IMR-90 (cell line): ENCODE measurements around the gene FUT9. TPM values are rescaled to one million over a fixed set of nuclear protein-coding genes. Genes with fewer than 3 reads are reported as not detected.

Experiments
- ATAC-seq: fragments of 200-7000 bp; cut with Tn5 transposase; 2 replicates; pipeline ENCODE4 v1.9.1; 2020; ENCODE audit warnings: low read depth, mild to moderate bottlenecking, moderate library complexity
- BruUV-seq: library from RNA; stranded (reverse); fragments of 400-500 nt; replicated peaks from 2 replicates; lab custom pipeline; 2021; lab: Mats Ljungman, UMichigan
- CTCF ChIA-PET: fragments of 300-600 bp; formaldehyde crosslinking; extraction: SDS; loops from one replicate; lab custom pipeline; 2021; ENCODE audit warnings: antibody characterized with exemption; lab: Yijun Ruan, JAX
- POLR2A ChIA-PET: fragments of 300-600 bp; sonication (Branson Sonifier 250); formaldehyde crosslinking; loops from one replicate; lab custom pipeline; 2022; ENCODE audit warnings: antibody characterized with exemption; ENCODE audit not compliant: unreplicated experiment; lab: Charles Lee
- DNase-seq: peaks from one replicate; pipeline ENCODE4 v3.0.0; 2013
- H2AFZ ChIP-seq: replicated peaks from 2 replicates; pipeline ENCODE3; 2013; ENCODE audit warnings: low read length, mild to moderate bottlenecking; ENCODE audit not compliant: poor library complexity
- H2AK5ac ChIP-seq: 2 replicates; pipeline ENCODE4 v1.6.1; 2013; ENCODE audit warnings: low read depth, low read length, inconsistent platforms
- H2AK9ac ChIP-seq: replicated peaks from 2 replicates; pipeline ENCODE3; 2013; ENCODE audit warnings: mild to moderate bottlenecking, low read depth, low read length, moderate library complexity; ENCODE audit not compliant: poor library complexity
- H2BK120ac ChIP-seq: 2 replicates; pipeline ENCODE4 v1.6.1; 2013; ENCODE audit warnings: low read depth, low read length, inconsistent platforms
- H2BK15ac ChIP-seq: 3 replicates; pipeline ENCODE4 v1.6.1; 2013; ENCODE audit warnings: low read depth, low read length, inconsistent platforms
- H2BK20ac ChIP-seq: 2 replicates; pipeline ENCODE4 v1.6.1; 2013; ENCODE audit warnings: low read depth, mild to moderate bottlenecking, inconsistent platforms, low read length, moderate library complexity
- H2BK5ac ChIP-seq: 2 replicates; pipeline ENCODE4 v1.6.1; 2013; ENCODE audit warnings: mild to moderate bottlenecking, low read depth, low read length, inconsistent platforms; ENCODE audit not compliant: poor library complexity, severe bottlenecking
- H3K14ac ChIP-seq: replicated peaks from 2 replicates; pipeline ENCODE4 v1.6.1; 2013; ENCODE audit warnings: low read depth, low read length, inconsistent platforms
- H3K18ac ChIP-seq: 2 replicates; pipeline ENCODE4 v1.6.1; 2013; ENCODE audit warnings: low read depth, low read length, control low read depth
- H3K23ac ChIP-seq: 2 replicates; pipeline ENCODE4 v1.6.1; 2013; ENCODE audit warnings: low read depth, low read length, inconsistent platforms
- H3K27ac ChIP-seq: 2 replicates; pipeline ENCODE4 v1.5.1; 2013; ENCODE audit warnings: mild to moderate bottlenecking, control low read depth, low read length; ENCODE audit not compliant: insufficient read depth
- H3K27me3 ChIP-seq: 2 replicates; pipeline ENCODE4 v1.6.1; 2013; ENCODE audit warnings: low read length; ENCODE audit not compliant: control insufficient read depth, insufficient read depth
- H3K36me3 ChIP-seq: 2 replicates; pipeline ENCODE4 v1.6.1; 2013; ENCODE audit warnings: low read length, mixed read lengths; ENCODE audit not compliant: control insufficient read depth, insufficient read depth
- H3K4ac ChIP-seq: 2 replicates; pipeline ENCODE4 v1.6.1; 2013; ENCODE audit warnings: low read depth, low read length, inconsistent platforms
- H3K4me1 ChIP-seq: 2 replicates; pipeline ENCODE4 v1.6.1; 2013; ENCODE audit warnings: low read length, mixed read lengths; ENCODE audit not compliant: control insufficient read depth, insufficient read depth
- H3K4me2 ChIP-seq: 2 replicates; pipeline ENCODE4 v1.6.1; 2013; ENCODE audit warnings: low read depth, mild to moderate bottlenecking, control low read depth, low read length, moderate library complexity
- H3K4me3 ChIP-seq: 2 replicates; pipeline ENCODE4 v1.5.1; 2013; ENCODE audit warnings: low read depth, mild to moderate bottlenecking, control low read depth, low read length, moderate library complexity; ENCODE audit not compliant: insufficient read depth
- H3K56ac ChIP-seq: 2 replicates; pipeline ENCODE4 v1.6.1; 2013; ENCODE audit warnings: low read length, inconsistent platforms; ENCODE audit not compliant: insufficient read depth; ENCODE audit errors: extremely low read depth
- H3K79me1 ChIP-seq, 2 experiments: 2 replicates each; pipeline ENCODE4 v1.6.1; 2013; ENCODE audit warnings: low read length in 2 of 2, inconsistent platforms in 1 of 2, low read depth in 1 of 2
- H3K9ac ChIP-seq: 2 replicates; pipeline ENCODE4 v1.6.1; 2013; ENCODE audit warnings: low read depth, low read length, control low read depth
- H3K9me1 ChIP-seq: 2 replicates; pipeline ENCODE4 v1.6.1; 2013; ENCODE audit warnings: low read length, inconsistent platforms; ENCODE audit not compliant: insufficient read depth
- H3K9me3 ChIP-seq: 2 replicates; pipeline ENCODE4 v1.6.1; 2013; ENCODE audit warnings: low read length; ENCODE audit not compliant: control insufficient read depth, insufficient read depth
- H4K20me1 ChIP-seq: 2 replicates; pipeline ENCODE4 v1.6.1; 2013; ENCODE audit warnings: low read length, inconsistent platforms; ENCODE audit not compliant: insufficient read depth
- H4K5ac ChIP-seq: 2 replicates; pipeline ENCODE4 v1.6.1; 2013; ENCODE audit warnings: mild to moderate bottlenecking, low read depth, low read length, control low read depth
- H4K8ac ChIP-seq, 2 experiments: 2 replicates each; pipeline ENCODE4 v1.6.1; 2013; ENCODE audit warnings: low read depth in 2 of 2, low read length in 2 of 2, control low read depth in 1 of 2, inconsistent platforms in 1 of 2
- H4K91ac ChIP-seq: 2 replicates; pipeline ENCODE4 v1.6.1; 2013; ENCODE audit warnings: low read depth, low read length, inconsistent platforms; ENCODE audit not compliant: insufficient read depth
- BHLHE40 ChIP-seq: fragments of 150-350 bp; IDR thresholded peaks from 2 replicates; pipeline ENCODE4 v1.6.1; 2016; ENCODE audit warnings: mild to moderate bottlenecking, low read depth, low read length
- CEBPB ChIP-seq: IDR thresholded peaks from 2 replicates; pipeline ENCODE4 v1.6.1; 2012; ENCODE audit warnings: low read depth, low read length, improper control_type of control experiment
- CHD1 ChIP-seq: IDR thresholded peaks from 2 replicates; pipeline ENCODE4 v1.6.1; 2012; ENCODE audit warnings: low read depth, low read length, improper control_type of control experiment
- CTCF ChIP-seq: conservative IDR thresholded peaks from 2 replicates; pipeline ENCODE4 v1.5.1; 2012; ENCODE audit warnings: mild to moderate bottlenecking, low read depth, low read length, improper control_type of control experiment
- ELK1 ChIP-seq: fragments of 150-350 bp; IDR thresholded peaks from 2 replicates; pipeline ENCODE4 v1.6.1; 2016; ENCODE audit warnings: low read depth, mild to moderate bottlenecking, low read length, moderate library complexity, borderline replicate concordance
- FOS ChIP-seq: fragments of 150-350 bp; IDR thresholded peaks from 2 replicates; pipeline ENCODE4 v1.6.1; 2016; ENCODE audit warnings: low read depth, low read length
- MAFK ChIP-seq: IDR thresholded peaks from 2 replicates; pipeline ENCODE4 v1.6.1; 2012; ENCODE audit warnings: low read depth, low read length, improper control_type of control experiment
- MAZ ChIP-seq: IDR thresholded peaks from 2 replicates; pipeline ENCODE4 v1.6.1; 2012; ENCODE audit warnings: low read depth, mild to moderate bottlenecking, low read length, improper control_type of control experiment, moderate library complexity, borderline replicate concordance
- MXI1 ChIP-seq: IDR thresholded peaks from 2 replicates; pipeline ENCODE4 v1.6.1; 2012; ENCODE audit warnings: low read depth, mild to moderate bottlenecking, low read length, moderate library complexity, borderline replicate concordance
- NFE2L2 ChIP-seq: fragments of 150-350 bp; IDR thresholded peaks from 2 replicates; pipeline ENCODE4 v1.6.1; 2016; ENCODE audit warnings: low read depth, mild to moderate bottlenecking, low read length
- POLR2A ChIP-seq: IDR thresholded peaks from 2 replicates; pipeline ENCODE4 v1.6.1; 2012; ENCODE audit warnings: mild to moderate bottlenecking, low read depth, low read length
- RAD21 ChIP-seq: IDR thresholded peaks from 2 replicates; pipeline ENCODE4 v1.6.1; 2012; ENCODE audit warnings: low read length, improper control_type of control experiment
- RCOR1 ChIP-seq: IDR thresholded peaks from 2 replicates; pipeline ENCODE4 v1.6.1; 2012; ENCODE audit warnings: mild to moderate bottlenecking, low read length, improper control_type of control experiment; ENCODE audit not compliant: insufficient replicate concordance
- RFX5 ChIP-seq: IDR thresholded peaks from 2 replicates; pipeline ENCODE4 v1.8.0; 2012; ENCODE audit warnings: low read depth, mild to moderate bottlenecking, low read length, moderate library complexity
- SMC3 ChIP-seq: fragments of 150-350 bp; IDR thresholded peaks from 2 replicates; pipeline ENCODE4 v1.6.1; 2016; ENCODE audit warnings: low read depth, mild to moderate bottlenecking, antibody characterized with exemption, low read length, moderate library complexity
- USF2 ChIP-seq: fragments of 150-350 bp; IDR thresholded peaks from 2 replicates; pipeline ENCODE4 v1.6.1; 2017; ENCODE audit warnings: mild to moderate bottlenecking, antibody characterized with exemption, low read length, low read depth
- WGBS, 2 experiments: methylation state at CpG; one replicate each; pipeline versions ENCODE4 v1.1.5 to v1.1.7; 2013; ENCODE audit warnings: missing lambda C conversion rate in 2 of 2; ENCODE audit not compliant: insufficient read length in 1 of 2; ENCODE audit errors: extremely low coverage in 2 of 2; 5-methylcytosine and 5-hydroxymethylcytosine counted together
- dilution Hi-C: fragments of 300-500 bp; cut with HindIII; formaldehyde crosslinking; loops from one replicate; pipeline ENCODE4 v1.14.3; 2018; ENCODE audit warnings: low sequenced_read_pairs; ENCODE audit not compliant: unreplicated experiment
- in situ Hi-C: fragments of 300-500 bp; cut with MboI; formaldehyde crosslinking; loops from 3 replicates; pipeline ENCODE4 v1.14.3; 2019; ENCODE audit warnings: low sequenced_read_pairs, inconsistent platforms, mixed read lengths
- intact Hi-C: fragments of 100-400 bp; cut with micrococcal nuclease; formaldehyde crosslinking; loops from 2 replicates; pipeline ENCODE4 v1.10.0; 2022
- polyA plus RNA-seq, 3 experiments: library from polyadenylated mRNA; depleted of rRNA; stranded (reverse); fragments of >200 nt; gene quantifications; 2 replicates each; pipeline ENCODE4 v1.2.3, GENCODE V29; 2012; ENCODE audit warnings: low replicate concordance in 1 of 3
- total RNA-seq: library from RNA; depleted of rRNA; stranded (reverse); fragments of >200 nt; gene quantifications from 2 replicates; pipeline ENCODE4 v1.2.3, GENCODE V29; 2012

The FUT9 gene
- total and polyA plus RNA-seq, 2 of the 4 experiments (the other 2 are of a cell fraction): under 0.01 TPM; not detected in 1

GRCh38 chr6:96016334-96017069, 728 bp downstream of the FUT9 start:
- Histone ChIP-seq H2BK120ac (no peak overlapping the region), H2BK20ac (no peak overlapping the region), H3K79me1 (no peaks in the 10 kb centered on the region), H2AK9ac (no peak overlapping the region), H3K27me3 (no peaks in the 10 kb centered on the region), H3K9me3 (peaks cover 9% of the 10 kb centered on the region), H3K23ac (no peak overlapping the region), H3K27ac (no peak overlapping the region), H2AK5ac (no peak overlapping the region), H3K4me1 (no peaks in the 10 kb centered on the region), H3K9ac (no peak overlapping the region), H4K8ac (no peak overlapping the region), H3K4me3 (no peak overlapping the region), H3K4ac (no peak overlapping the region), H3K36me3 (no peaks in the 10 kb centered on the region), H3K18ac (no peak overlapping the region), H2BK5ac (no peak overlapping the region), H4K20me1 (no peaks in the 10 kb centered on the region), H4K91ac (no peak overlapping the region), H4K5ac (no peak overlapping the region), H3K56ac (no peak overlapping the region), H2BK15ac (no peak overlapping the region), H3K14ac (no peak overlapping the region), H3K4me2 (no peak overlapping the region), H2AFZ (no peak overlapping the region), H3K9me1 (no peaks in the 10 kb centered on the region)
- in situ Hi-C loops: no loop called here
- CTCF ChIA-PET: no interaction called here
- ATAC-seq (no peak), DNase-seq (no peak)
- POLR2A ChIA-PET: no interaction called here
- intact Hi-C loops: no loop called here
- TF ChIP-seq ELK1 (no peak), SMC3 (no peak), CTCF (no peak), CEBPB (no peak), MXI1 (no peak), RFX5 (no peak), POLR2A (no peak), MAZ (no peak), BHLHE40 (no peak), CHD1 (no peak), USF2 (no peak), RCOR1 (no peak), MAFK (no peak), NFE2L2 (no peak), RAD21 (no peak), FOS (no peak)
- dilution Hi-C loops: no loop called here
- 0% methylated on average over 6 of the region's 18 CpGs; no CpG with 5 or more reads in 1 of the 2 experiments for WGBS, 2 experiments
- no TSS peak for BruUV-seq
